Adrenal gland (tissue), 12 donors: ENCODE results near the gene IL36A. TPM values are rescaled to one million over a fixed set of nuclear protein-coding genes. Genes with fewer than 3 reads are reported as not detected.

Experiments
- DNase-seq, 7 donors: peaks; one replicate each; pipeline ENCODE4 v3.0.0-alpha.2; 2019 to 2020
- H3K27ac ChIP-seq, 5 donors: fragments of 200-600 bp; sonication (generic) in 4 of 5; 1 replicate in 3 of 5; 2 replicates in 2 of 5; pipeline versions ENCODE4 v1.5.1 to v1.8.0; 2016 to 2020; ENCODE audit warnings: mild to moderate bottlenecking in 1 of 5
- H3K27me3 ChIP-seq: fragments of 200-600 bp; 2 replicates; pipeline ENCODE4 v1.8.0; 2021
- H3K36me3 ChIP-seq, 2 donors: fragments of 200-600 bp; replicated peaks in 1 of 2; 1 replicate in 1 of 2; 2 replicates in 1 of 2; pipeline versions ENCODE4 v1.5.1 to v1.8.0; 2018 to 2022
- H3K4me1 ChIP-seq, 2 donors: fragments of 200-600 bp; replicated peaks in 1 of 2; 1 replicate in 1 of 2; 2 replicates in 1 of 2; pipeline versions ENCODE4 v1.5.1 to v1.8.0; 2018 to 2021
- H3K4me3 ChIP-seq, 4 donors: fragments of 200-600 bp; sonication (generic) in 3 of 4; one replicate each; pipeline ENCODE4 v1.5.1; 2016 to 2018
- H3K9me3 ChIP-seq, 3 donors: fragments of 200-600 bp; sonication (generic) in 1 of 3; replicated peaks in 1 of 3; 1 replicate in 2 of 3; 2 replicates in 1 of 3; pipeline versions ENCODE4 v1.5.1 to v1.8.0; 2016 to 2021
- CTCF ChIP-seq, 6 experiments: fragments of 450-650 bp in 4 of 6; fragments of 200-600 bp in 2 of 6; sonication (generic) in 1 of 6; IDR thresholded peaks; 1 replicate in 5 of 6; 2 replicates in 1 of 6; pipeline versions ENCODE4 v1.5.1 to v1.8.0; 2016 to 2021; ENCODE audit warnings: antibody characterized with exemption in 6 of 6, mild to moderate bottlenecking in 2 of 6, moderate library complexity in 1 of 6
- POLR2A ChIP-seq, 2 donors: fragments of 450-650 bp; IDR thresholded peaks; one replicate each; pipeline ENCODE4 v1.6.1; 2017; ENCODE audit warnings: antibody characterized with exemption in 2 of 2, mild to moderate bottlenecking in 2 of 2, moderate library complexity in 1 of 2
- WGBS, 4 donors: extraction: QIAGEN DNeasy Blood & Tissue Kit in 2 of 4; methylation state at CpG; one replicate each; pipeline versions ENCODE4 v1.1.5 to v1.1.7; 2013 to 2017; 5-methylcytosine and 5-hydroxymethylcytosine counted together
- intact Hi-C, 2 donors: fragments of 100-400 bp; cut with DNase I; formaldehyde crosslinking; loops; one replicate each; pipeline versions ENCODE4 v1.14.1 to v1.15.0; 2022 to 2023
- polyA plus RNA-seq, 3 donors: library from polyadenylated mRNA; stranded (reverse); fragments of 200-250 nt in 2 of 3; fragments of 350-450 nt in 1 of 3; fragmentation: Illumina TruSeq in 1 of 3; extraction: RNeasy Lipid Tissue Mini Kit (QIAGEN cat#74804) in 1 of 3; gene quantifications; one replicate each; pipeline ENCODE4 v1.2.3, GENCODE V29; 2013 to 2014
- total RNA-seq, 9 donors: library from RNA; depleted of rRNA in 4 of 9; stranded (reverse); fragments of >200 nt in 4 of 9; fragments of 120-200 nt in 1 of 9; fragmentation: NEBNext Ultra II Directional in 1 of 9; extraction: Animal tissue kit (Norgen Biotek cat#: 25700) in 1 of 9; gene quantifications; one replicate each; pipeline versions ENCODE4 v1.1.0 to v1.2.4, GENCODE V29; 2013 to 2023
- donor health status: healthy with polysubstance abuse.
- donor health status: Bipolar disorder and iron deficiency.
- donor health status: DM: yes; HTN: yes; CAD: no.
- donor health status: DM: no; HTN: no; CAD: no.
- donor health status: DM: no; HTN: no; CAD: no.
- donor health status: DM: yes; HTN: yes; CAD: no.

IL36A gene
- total and polyA plus RNA-seq, 12 donors = not detected

- DNase-seq = no peak
Observed at GRCh38 chr2:113025737-113026136, 20.5 kb downstream of the IL36A start.

GRCh38 chr2:113027691-113028090, 22.4 kb downstream of the IL36A start:
- H3K27ac ChIP-seq = no peak overlapping the region
- whole genome bisulfite sequencing, 4 donors = 57 to 77% (median 63%) methylated on average over 2 of the region's 2 CpGs
- no peaks in the 10 kb centered on the region for H3K36me3 ChIP-seq
- no peak for DNase-seq
- intact Hi-C loops = no loop called here
- H3K4me3 ChIP-seq = no peak overlapping the region
- H3K4me1 ChIP-seq = no peaks in the 10 kb centered on the region
- no peaks in the 10 kb centered on the region for H3K9me3 ChIP-seq
- TF ChIP-seq POLR2A (IDR thresholded peaks at IDR 0.05) = no peak
- no peak for TF ChIP-seq CTCF (IDR thresholded peaks at IDR 0.05)
- no peaks in the 10 kb centered on the region for H3K27me3 ChIP-seq

More at GRCh38 chr2:113025737-113026136, 20.5 kb downstream of the IL36A start:
- H3K27ac ChIP-seq = no peak overlapping the region
- no peaks in the 10 kb centered on the region for H3K27me3 ChIP-seq
- no peaks in the 10 kb centered on the region for H3K4me1 ChIP-seq
- 44 to 63% (median 51%) methylated on average over 2 of the region's 2 CpGs for WGBS, 4 donors
- no peaks in the 10 kb centered on the region for H3K9me3 ChIP-seq
- TF ChIP-seq POLR2A (IDR thresholded peaks at IDR 0.05) (no peak), CTCF (IDR thresholded peaks at IDR 0.05) (no peak)
- H3K4me3 ChIP-seq = no peak overlapping the region
- no peaks in the 10 kb centered on the region for H3K36me3 ChIP-seq
- intact Hi-C loops = no loop called here

- no peaks in the 10 kb centered on the region for H3K36me3 ChIP-seq
- no peak for DNase-seq
- intact Hi-C loops = no loop called here
- H3K27ac ChIP-seq = no peak overlapping the region
- H3K9me3 ChIP-seq = no peaks in the 10 kb centered on the region
- TF ChIP-seq CTCF (IDR thresholded peaks at IDR 0.05) (no peak), POLR2A (IDR thresholded peaks at IDR 0.05) (no peak)
- no peak overlapping the region for H3K4me3 ChIP-seq
- H3K4me1 ChIP-seq = no peaks in the 10 kb centered on the region
- H3K27me3 ChIP-seq = no peaks in the 10 kb centered on the region
- WGBS, 4 donors = 0 to 3% (median 0%) methylated on average over 1 of the region's 1 CpG
Observed at GRCh38 chr2:113028112-113028511, 22.9 kb downstream of the IL36A start.

GRCh38 chr2:113032737-113033136, 27.5 kb downstream of the IL36A start:
- intact Hi-C loops = no loop called here
- Histone ChIP-seq H3K36me3 (no peaks in the 10 kb centered on the region), H3K9me3 (no peaks in the 10 kb centered on the region), H3K4me3 (no peak overlapping the region), H3K27ac (no peak overlapping the region), H3K27me3 (peaks cover 6% of the 10 kb centered on the region), H3K4me1 (no peaks in the 10 kb centered on the region)
- TF ChIP-seq CTCF (IDR thresholded peaks at IDR 0.05) (no peak), POLR2A (IDR thresholded peaks at IDR 0.05) (no peak)
- 67 to 87% (median 68%) methylated on average over 1 of the region's 1 CpG for WGBS, 4 donors
- DNase-seq = no peak
